SK-N-SH (cell line): ENCODE measurements around the gene CC2D2A.

Source experiments
- CTCF ChIP-seq: fragments of 200-600 bp; sonication (generic); IDR thresholded peaks from 2 replicates; pipeline ENCODE4 v1.6.1; 2017; ENCODE audit warnings: antibody characterized with exemption, mild to moderate bottlenecking, moderate library complexity
- FOXJ3 ChIP-seq: sonication (generic); formaldehyde crosslinking; IDR thresholded peaks from 2 replicates; pipeline ENCODE4 v1.5.1; 2020; ENCODE audit warnings: mild to moderate bottlenecking, missing genetic modification reagents
- FOXM1 ChIP-seq: IDR thresholded peaks from 2 replicates; pipeline ENCODE4 v1.4.0; 2012; ENCODE audit warnings: low read depth, mild to moderate bottlenecking
- MXI1 ChIP-seq: IDR thresholded peaks from 2 replicates; pipeline ENCODE4 v1.6.1; 2012; ENCODE audit warnings: mild to moderate bottlenecking, low read depth, low read length, improper control_type of control experiment
- POLR2AphosphoS5 ChIP-seq: IDR thresholded peaks from 2 replicates; pipeline ENCODE4 v1.6.1; 2012; ENCODE audit warnings: low read depth, low read length
- RAD21 ChIP-seq: IDR thresholded peaks from 2 replicates; pipeline ENCODE4 v1.6.1; 2012; ENCODE audit warnings: mild to moderate bottlenecking, low read length
- RCOR1 ChIP-seq: fragments of 150-350 bp; IDR thresholded peaks from 2 replicates; pipeline ENCODE4 v1.6.1; 2017; ENCODE audit warnings: antibody characterized with exemption, low read length
- REST ChIP-seq: IDR thresholded peaks from 2 replicates; pipeline ENCODE4 v1.6.1; 2012; ENCODE audit warnings: mild to moderate bottlenecking, low read depth, low read length, moderate library complexity
- SIN3A ChIP-seq: IDR thresholded peaks from 2 replicates; pipeline ENCODE4 v1.6.1; 2012; ENCODE audit warnings: low read depth, mild to moderate bottlenecking, low read length, moderate library complexity, borderline replicate concordance
- TEAD4 ChIP-seq: IDR thresholded peaks from 2 replicates; pipeline ENCODE4 v1.4.0; 2012; ENCODE audit warnings: mild to moderate bottlenecking, borderline replicate concordance; ENCODE audit not compliant: insufficient read depth
- TF ChIP-seq, protein P1 (sequence below): fragments of 150-350 bp; IDR thresholded peaks from 2 replicates; pipeline ENCODE4 v1.6.1; 2017; ENCODE audit warnings: antibody characterized with exemption, low read length, low read depth, borderline replicate concordance

DNA sequence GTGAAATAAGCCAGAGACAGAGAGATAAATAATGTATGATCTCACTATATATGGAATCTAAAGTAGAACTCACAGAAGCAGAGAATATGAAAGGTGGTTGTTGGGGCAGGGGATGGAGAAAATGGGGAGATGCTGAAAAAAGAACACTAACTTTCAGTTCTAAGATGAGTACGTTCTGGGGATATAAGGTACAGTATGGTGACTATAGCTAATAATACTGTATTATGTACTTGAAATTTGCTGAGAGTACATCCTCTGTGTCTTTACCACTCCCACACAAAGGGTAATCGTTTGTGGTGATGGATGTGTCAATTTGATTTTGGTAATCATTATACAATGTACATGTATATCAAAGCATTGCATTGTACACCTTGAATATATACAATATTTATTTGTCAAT, 178.9 kb downstream of the CC2D2A start:
- TF ChIP-seq, protein P1, sequence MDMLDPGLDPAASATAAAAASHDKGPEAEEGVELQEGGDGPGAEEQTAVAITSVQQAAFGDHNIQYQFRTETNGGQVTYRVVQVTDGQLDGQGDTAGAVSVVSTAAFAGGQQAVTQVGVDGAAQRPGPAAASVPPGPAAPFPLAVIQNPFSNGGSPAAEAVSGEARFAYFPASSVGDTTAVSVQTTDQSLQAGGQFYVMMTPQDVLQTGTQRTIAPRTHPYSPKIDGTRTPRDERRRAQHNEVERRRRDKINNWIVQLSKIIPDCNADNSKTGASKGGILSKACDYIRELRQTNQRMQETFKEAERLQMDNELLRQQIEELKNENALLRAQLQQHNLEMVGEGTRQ = no peak
- TF ChIP-seq CTCF (no peak), FOXJ3 (CRISPR knock-in tag) (no peak), SIN3A (no peak), RCOR1 (no peak), POLR2AphosphoS5 (no peak), REST (no peak), RAD21 (no peak), FOXM1 (no peak), TEAD4 (no peak), MXI1 (no peak)
